Panc1 (cell line): Measurements from ENCODE around the gene ECHDC1. TPM values are rescaled to one million over a fixed set of nuclear protein-coding genes. Genes with fewer than 3 reads are reported as not detected.

Experiments
- ATAC-seq: fragments of 200-7000 bp; cut with Tn5 transposase; 2 replicates; pipeline ENCODE4 v1.9.1; 2020; ENCODE audit warnings: mild to moderate bottlenecking, moderate library complexity
- BruUV-seq: library from RNA; stranded (reverse); fragments of 400-500 nt; replicated peaks from 2 replicates; lab custom pipeline; 2021; lab: Mats Ljungman, UMichigan
- CTCF ChIA-PET: fragments of 300-600 bp; sonication (Branson Sonifier 250); formaldehyde crosslinking; loops from one replicate; lab custom pipeline; 2022; ENCODE audit warnings: antibody characterized with exemption; lab: Charles Lee
- POLR2A ChIA-PET: fragments of 300-600 bp; sonication (Branson Sonifier 250); formaldehyde crosslinking; loops from one replicate; lab custom pipeline; 2022; ENCODE audit warnings: antibody characterized with exemption; lab: Charles Lee
- DNase-seq: peaks from one replicate; pipeline ENCODE4 v3.0.0-alpha.2; 2010; ENCODE audit warnings: low read depth, low spot score
- H3K27ac ChIP-seq: 2 replicates; pipeline ENCODE4 v1.5.1; 2011; ENCODE audit warnings: mild to moderate bottlenecking, low read length, inconsistent platforms
- H3K27me3 ChIP-seq: fragments of 200-500 bp; sonication (Bioruptor generic); 2 replicates; pipeline ENCODE4 v1.6.0; 2014; ENCODE audit warnings: low read length, inconsistent platforms; ENCODE audit not compliant: control insufficient read depth, insufficient read depth
- H3K36me3 ChIP-seq: fragments of 200-500 bp; sonication (Bioruptor generic); 2 replicates; pipeline ENCODE4 v1.5.1; 2014; ENCODE audit warnings: inconsistent platforms, mild to moderate bottlenecking, low read length, moderate library complexity; ENCODE audit not compliant: control insufficient read depth, insufficient read depth
- H3K4me1 ChIP-seq: 2 replicates; pipeline ENCODE4 v1.5.1; 2011; ENCODE audit warnings: inconsistent platforms, mild to moderate bottlenecking, low read length, moderate library complexity; ENCODE audit not compliant: control insufficient read depth, insufficient read depth
- H3K4me3 ChIP-seq, 2 experiments: 2 replicates each; pipeline ENCODE4 v1.5.1; 2011 to 2012; ENCODE audit warnings: low read depth in 2 of 2, low read length in 2 of 2, mild to moderate bottlenecking in 2 of 2, inconsistent platforms in 1 of 2, moderate library complexity in 1 of 2
- H3K9me3 ChIP-seq: fragments of 200-500 bp; sonication (Bioruptor generic); 2 replicates; pipeline ENCODE4 v1.5.1; 2014; ENCODE audit warnings: low read depth, mild to moderate bottlenecking, inconsistent platforms, low read length, moderate library complexity; ENCODE audit not compliant: control insufficient read depth, insufficient read depth
- POLR2AphosphoS5 ChIP-seq: IDR thresholded peaks from 2 replicates; pipeline ENCODE4 v1.6.1; 2012; ENCODE audit warnings: mild to moderate bottlenecking, low read depth, low read length, moderate library complexity
- SIN3A ChIP-seq: IDR thresholded peaks from 2 replicates; pipeline ENCODE4 v1.6.1; 2012; ENCODE audit warnings: low read depth, mild to moderate bottlenecking, low read length, moderate library complexity, borderline replicate concordance; ENCODE audit not compliant: insufficient read depth
- TCF7L2 ChIP-seq: IDR thresholded peaks from 2 replicates; pipeline ENCODE4 v1.6.1; 2011; ENCODE audit warnings: mild to moderate bottlenecking, low read depth, low read length, inconsistent platforms
- in situ Hi-C: cut with HindIII; loops from 2 replicates; pipeline ENCODE4 v1.10.0; 2016; ENCODE audit warnings: low sequenced_read_pairs, low pct_unique_long_range_greater_than_20kb
- intact Hi-C: fragments of 100-400 bp; cut with micrococcal nuclease; formaldehyde crosslinking; loops from one replicate; pipeline ENCODE4 v1.10.0; 2022; ENCODE audit not compliant: unreplicated experiment
- total RNA-seq: library from RNA; stranded (reverse); gene quantifications from one replicate; pipeline ENCODE4 v1.2.1, GENCODE V29; 2021; ENCODE audit not compliant: unreplicated experiment
- TF ChIP-seq, protein P1 (sequence below), 2 experiments: IDR thresholded peaks; 2 replicates each; pipeline ENCODE4 v1.6.1; 2011 to 2012; ENCODE audit warnings: low read depth in 2 of 2, control low read depth in 1 of 2, low read length in 1 of 2, mild to moderate bottlenecking in 1 of 2, moderate library complexity in 1 of 2; ENCODE audit not compliant: insufficient read depth in 1 of 2
- TF ChIP-seq, protein P2 (sequence below): fragments of 450-650 bp; IDR thresholded peaks from 2 replicates; pipeline ENCODE4 v1.5.1; 2017; ENCODE audit warnings: mild to moderate bottlenecking

ECHDC1 gene
- total RNA-seq, 1 experiment from 2014 or later: 81.9 TPM

DNA sequence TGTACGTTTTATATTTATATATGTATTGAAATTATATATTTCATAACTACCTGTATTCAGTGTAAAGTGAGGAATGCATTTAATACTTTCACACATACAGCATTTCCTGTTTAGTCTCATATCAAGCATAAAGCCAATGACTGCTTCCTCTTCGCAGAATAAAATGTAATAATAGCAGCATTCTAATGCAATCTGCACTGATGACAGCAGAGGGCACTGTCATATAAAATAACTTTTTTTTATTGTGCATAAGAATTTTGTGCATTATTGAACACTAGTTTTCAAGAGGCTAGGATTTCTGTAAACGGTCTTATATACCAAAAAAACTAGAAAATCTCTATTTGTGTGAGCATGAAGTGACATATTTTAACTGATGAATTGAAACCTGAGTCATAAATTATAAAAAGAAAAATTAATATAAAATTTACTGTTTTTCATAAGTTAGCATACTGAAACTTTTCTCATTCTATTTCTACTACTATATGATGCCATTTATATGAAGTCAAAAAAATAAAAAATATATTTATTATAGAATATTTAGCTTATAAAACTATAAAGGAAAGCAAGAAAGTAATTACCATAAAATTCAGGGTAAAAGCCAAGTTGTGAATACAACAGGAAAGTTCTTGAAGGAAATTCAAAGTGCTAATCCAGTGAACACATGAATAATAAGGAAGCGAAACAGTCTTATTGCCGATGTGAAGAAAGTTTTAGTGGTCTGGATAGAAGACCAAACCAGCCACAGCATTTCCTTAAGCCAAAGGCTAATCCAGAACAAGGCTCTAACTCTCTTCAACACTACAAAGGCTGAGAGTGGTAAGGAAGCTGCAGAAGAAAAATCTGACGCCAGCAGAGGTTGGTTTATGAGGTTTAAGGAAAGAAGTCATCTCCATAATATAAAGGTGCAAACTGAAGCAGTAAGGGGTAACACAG lies 40.4 kb downstream of the ECHDC1 start:
- ATAC-seq (no peak), DNase-seq (peak; percentile 33)
- in situ Hi-C loops: no loop called here
- H3K9me3 ChIP-seq: no peaks in the 10 kb centered on the region; the same call in 1 of the 2 replicates
- ChIA-PET CTCF (interaction anchor here (0.7 to 1.6 kb wide), 3 partner anchors 50 to 236 kb away, joined by 3 to 14 read pairs (median 3); no protein-coding TSS in a partner anchor), POLR2A (no interaction called here)
- TF ChIP-seq POLR2AphosphoS5 (no peak), TCF7L2 (no peak), SIN3A (no peak)
- TF ChIP-seq, protein P1, sequence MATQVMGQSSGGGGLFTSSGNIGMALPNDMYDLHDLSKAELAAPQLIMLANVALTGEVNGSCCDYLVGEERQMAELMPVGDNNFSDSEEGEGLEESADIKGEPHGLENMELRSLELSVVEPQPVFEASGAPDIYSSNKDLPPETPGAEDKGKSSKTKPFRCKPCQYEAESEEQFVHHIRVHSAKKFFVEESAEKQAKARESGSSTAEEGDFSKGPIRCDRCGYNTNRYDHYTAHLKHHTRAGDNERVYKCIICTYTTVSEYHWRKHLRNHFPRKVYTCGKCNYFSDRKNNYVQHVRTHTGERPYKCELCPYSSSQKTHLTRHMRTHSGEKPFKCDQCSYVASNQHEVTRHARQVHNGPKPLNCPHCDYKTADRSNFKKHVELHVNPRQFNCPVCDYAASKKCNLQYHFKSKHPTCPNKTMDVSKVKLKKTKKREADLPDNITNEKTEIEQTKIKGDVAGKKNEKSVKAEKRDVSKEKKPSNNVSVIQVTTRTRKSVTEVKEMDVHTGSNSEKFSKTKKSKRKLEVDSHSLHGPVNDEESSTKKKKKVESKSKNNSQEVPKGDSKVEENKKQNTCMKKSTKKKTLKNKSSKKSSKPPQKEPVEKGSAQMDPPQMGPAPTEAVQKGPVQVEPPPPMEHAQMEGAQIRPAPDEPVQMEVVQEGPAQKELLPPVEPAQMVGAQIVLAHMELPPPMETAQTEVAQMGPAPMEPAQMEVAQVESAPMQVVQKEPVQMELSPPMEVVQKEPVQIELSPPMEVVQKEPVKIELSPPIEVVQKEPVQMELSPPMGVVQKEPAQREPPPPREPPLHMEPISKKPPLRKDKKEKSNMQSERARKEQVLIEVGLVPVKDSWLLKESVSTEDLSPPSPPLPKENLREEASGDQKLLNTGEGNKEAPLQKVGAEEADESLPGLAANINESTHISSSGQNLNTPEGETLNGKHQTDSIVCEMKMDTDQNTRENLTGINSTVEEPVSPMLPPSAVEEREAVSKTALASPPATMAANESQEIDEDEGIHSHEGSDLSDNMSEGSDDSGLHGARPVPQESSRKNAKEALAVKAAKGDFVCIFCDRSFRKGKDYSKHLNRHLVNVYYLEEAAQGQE (IDR thresholded peaks at IDR 0.05; ENCODE audit: insufficient read depth in 1 of 2, low read depth in 2 of 2, low read length in 1 of 2): no peak
- TF ChIP-seq, protein P2, sequence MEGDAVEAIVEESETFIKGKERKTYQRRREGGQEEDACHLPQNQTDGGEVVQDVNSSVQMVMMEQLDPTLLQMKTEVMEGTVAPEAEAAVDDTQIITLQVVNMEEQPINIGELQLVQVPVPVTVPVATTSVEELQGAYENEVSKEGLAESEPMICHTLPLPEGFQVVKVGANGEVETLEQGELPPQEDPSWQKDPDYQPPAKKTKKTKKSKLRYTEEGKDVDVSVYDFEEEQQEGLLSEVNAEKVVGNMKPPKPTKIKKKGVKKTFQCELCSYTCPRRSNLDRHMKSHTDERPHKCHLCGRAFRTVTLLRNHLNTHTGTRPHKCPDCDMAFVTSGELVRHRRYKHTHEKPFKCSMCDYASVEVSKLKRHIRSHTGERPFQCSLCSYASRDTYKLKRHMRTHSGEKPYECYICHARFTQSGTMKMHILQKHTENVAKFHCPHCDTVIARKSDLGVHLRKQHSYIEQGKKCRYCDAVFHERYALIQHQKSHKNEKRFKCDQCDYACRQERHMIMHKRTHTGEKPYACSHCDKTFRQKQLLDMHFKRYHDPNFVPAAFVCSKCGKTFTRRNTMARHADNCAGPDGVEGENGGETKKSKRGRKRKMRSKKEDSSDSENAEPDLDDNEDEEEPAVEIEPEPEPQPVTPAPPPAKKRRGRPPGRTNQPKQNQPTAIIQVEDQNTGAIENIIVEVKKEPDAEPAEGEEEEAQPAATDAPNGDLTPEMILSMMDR: peak; percentile 76; the same call in 1 of the 2 replicates
- no peaks in the 10 kb centered on the region for H3K27me3 ChIP-seq
- no peaks in the 10 kb centered on the region; the same call in 1 of the 2 replicates for H3K4me1 ChIP-seq
- H3K27ac ChIP-seq: no peak overlapping the region
- H3K36me3 ChIP-seq: no peaks in the 10 kb centered on the region; the same call in 1 of the 2 replicates
- intact Hi-C loops: loop anchor here (2.0 kb wide), 2 partner anchors 162 to 238 kb away; no protein-coding TSS in a partner anchor
- H3K4me3 ChIP-seq: no peak overlapping the region
- no TSS peak for BruUV-seq

DNA sequence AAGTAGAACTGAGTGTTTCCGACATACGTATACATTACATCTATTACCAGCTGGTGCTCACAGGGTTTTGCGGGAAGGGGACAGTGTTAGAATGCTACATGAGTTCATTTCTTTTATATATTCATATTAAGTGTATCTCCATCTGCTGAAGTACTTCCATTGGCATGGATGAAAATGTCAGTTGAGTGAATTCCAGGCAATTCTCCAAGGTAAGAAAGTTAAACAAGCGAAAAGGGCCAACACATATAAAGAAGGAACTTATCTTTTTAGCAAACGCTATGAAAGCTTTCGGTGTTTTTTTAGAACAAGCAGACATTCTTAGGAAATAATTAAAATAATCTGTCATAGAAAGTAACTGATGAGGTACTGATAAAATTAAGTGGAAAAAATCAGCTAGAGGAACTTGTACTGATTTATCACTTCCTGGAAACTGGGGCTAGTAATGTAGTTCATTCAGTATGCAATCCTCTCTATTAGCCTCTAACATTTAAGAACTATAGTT lies 42.2 kb downstream of the ECHDC1 start:
- H3K4me3 ChIP-seq: no peak overlapping the region
- intact Hi-C loops: no loop called here
- no peak for DNase-seq
- BruUV-seq: no TSS peak
- ChIA-PET POLR2A (no interaction called here), CTCF (no interaction called here)
- H3K36me3 ChIP-seq: no peaks in the 10 kb centered on the region; the same call in 1 of the 2 replicates
- no peaks in the 10 kb centered on the region; the same call in 1 of the 2 replicates for H3K4me1 ChIP-seq
- TF ChIP-seq, protein P1 (IDR thresholded peaks at IDR 0.05; ENCODE audit: insufficient read depth in 1 of 2, low read depth in 2 of 2, low read length in 1 of 2): no peak
- TF ChIP-seq SIN3A: no peak
- TF ChIP-seq POLR2AphosphoS5: no peak
- TF ChIP-seq TCF7L2: no peak
- TF ChIP-seq, protein P2: no peak
- no peaks in the 10 kb centered on the region for H3K27me3 ChIP-seq
- H3K27ac ChIP-seq: no peak overlapping the region
- ATAC-seq: no peak
- in situ Hi-C loops: no loop called here
- H3K9me3 ChIP-seq: no peaks in the 10 kb centered on the region
